NCI-H2196 (cell line): Measurements from ENCODE around the gene ATP5MC3.
"Not testable (repeated sequence)": the region's sequence is repeated elsewhere in the genome, so short reads cannot be mapped to it uniquely, and the experiment has no call there.

Experiments
- DNase-seq: peaks from one replicate; lab custom pipeline; 2025; ENCODE audit not compliant: unreplicated experiment; lab: John Stamatoyannopoulos, UW

Gene ATP5MC3

DNA sequence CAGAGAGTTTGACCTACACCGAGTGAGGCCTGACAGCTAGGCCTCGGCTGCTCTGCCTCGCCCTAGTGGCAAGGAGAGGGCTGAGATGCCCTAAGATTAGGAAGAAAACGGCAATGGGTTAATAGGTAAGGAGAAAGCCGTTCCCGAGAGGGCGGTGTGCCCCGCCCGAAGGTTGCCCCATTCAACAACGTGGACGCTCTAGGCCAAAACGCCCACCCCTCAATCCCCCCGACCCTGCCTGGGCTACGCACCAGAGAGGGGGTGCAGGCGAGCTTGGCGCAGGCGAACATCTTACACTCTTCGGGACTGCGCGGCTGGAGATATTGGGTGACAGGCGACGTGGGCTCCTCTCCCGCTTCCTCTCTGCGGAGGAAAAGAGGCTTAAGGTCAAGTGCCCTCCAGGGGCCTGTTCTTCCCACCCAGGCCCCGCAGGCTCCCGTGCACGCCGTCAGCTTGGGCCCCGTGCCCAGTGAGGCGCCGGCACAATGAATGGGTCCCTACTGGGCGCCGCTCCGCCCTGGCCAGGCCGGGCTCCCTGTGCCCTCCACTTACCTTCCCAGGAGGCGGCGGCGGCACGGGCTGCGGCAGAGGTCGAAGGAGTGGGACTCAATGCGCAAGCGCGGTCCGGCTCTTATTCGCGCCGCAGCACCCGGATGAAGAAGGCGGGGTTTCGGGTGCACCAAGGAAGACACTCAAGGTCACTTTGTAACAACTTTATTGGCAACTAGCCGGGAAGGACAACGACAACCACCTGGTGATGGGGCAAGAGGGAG lies at the start of gene ATP5MC3:
TSS of gene ATP5MC3 (minus strand) at position 607 of the 773 bp plus-strand sequence. CDS start at position 290, 317 bp downstream.
- DNase-seq: peak; percentile 95

DNA sequence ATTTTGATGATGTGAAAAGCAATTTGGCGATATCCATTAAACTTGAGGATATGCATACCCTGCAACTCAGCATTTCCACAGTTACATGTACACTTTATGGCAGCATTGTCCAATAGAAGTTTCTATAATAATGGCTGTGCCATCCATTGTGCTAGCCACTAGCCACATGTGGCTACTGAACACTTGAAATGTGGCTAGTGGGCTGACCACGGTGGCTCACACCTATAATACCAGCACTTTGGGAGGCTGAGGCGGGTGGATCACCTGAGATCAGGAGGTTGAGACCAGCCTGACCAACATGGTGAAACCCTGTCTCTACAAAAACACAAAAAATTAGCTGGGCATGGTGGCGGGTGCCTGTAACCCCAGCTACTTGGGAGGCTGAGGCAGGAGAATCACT lies 47.1 kb upstream of the ATP5MC3 start:
- DNase-seq: not testable (repeated sequence)

DNA sequence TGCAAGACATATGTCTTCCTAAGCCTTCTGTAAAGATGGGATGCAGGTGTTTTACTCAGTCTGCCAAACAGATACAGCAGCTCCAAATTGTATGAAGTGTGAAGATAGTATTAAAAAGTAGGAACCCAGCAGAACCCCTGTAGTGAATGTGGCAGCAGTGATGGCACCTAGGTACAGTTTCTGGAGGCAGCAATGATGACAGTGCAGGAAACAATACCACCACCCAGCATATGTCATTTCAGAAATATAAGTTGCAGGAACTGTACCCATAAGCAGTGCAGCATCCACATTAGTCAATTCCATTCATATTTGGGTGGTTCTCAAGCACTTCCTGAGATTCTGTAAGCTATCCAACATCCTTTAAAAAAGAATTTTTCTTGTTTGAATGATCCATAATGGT lies 46.7 kb upstream of the ATP5MC3 start:
- no peak for DNase-seq

- DNase-seq: no peak
Observed at GRCh38 chr2:175227393-175227792, 45.9 kb upstream of the ATP5MC3 start.

DNA sequence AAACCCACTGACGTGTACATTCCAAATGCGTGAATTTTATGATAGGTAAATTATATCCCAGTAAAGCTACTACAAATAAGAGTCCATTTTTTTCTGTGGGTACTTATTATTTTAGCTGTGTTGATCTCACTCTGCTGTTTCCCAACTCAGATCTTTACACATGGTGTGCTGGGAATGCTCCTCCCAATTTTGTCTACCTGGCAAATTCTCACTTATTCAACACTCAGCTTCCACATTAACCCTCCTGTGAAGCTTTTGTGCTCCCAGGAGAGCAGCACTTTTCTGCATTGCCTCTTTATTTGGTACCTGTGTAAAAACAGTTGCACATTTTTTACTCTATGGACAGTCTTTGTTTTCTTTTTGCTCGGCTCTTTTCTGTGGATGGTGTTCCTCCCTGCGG lies 38.6 kb upstream of the ATP5MC3 start:
- no peak for DNase-seq

DNA sequence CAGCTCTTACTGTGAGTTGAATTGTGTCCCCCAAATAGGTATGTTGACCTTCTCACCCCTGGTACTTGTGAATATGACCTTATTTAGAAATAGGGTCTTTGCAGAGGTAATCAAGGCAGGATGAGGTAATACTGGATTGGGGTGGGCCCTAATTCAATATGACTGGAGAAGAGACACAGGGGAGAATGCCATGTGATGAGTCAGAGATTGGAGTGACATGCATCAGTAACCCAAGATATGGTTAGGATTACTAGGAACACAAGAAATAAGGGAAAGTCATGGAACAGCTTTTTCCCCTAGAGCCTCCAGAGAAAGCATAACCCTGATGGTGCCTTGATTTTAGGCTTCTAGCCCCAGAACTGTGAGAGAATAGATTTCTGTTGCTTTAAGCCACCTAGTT lies 37.0 kb upstream of the ATP5MC3 start:
- DNase-seq: no peak

- peak; percentile 57 for DNase-seq
Observed at GRCh38 chr2:175207741-175208438, 26.4 kb upstream of the ATP5MC3 start.

GRCh38 chr2:175206866-175207265 lies 25.4 kb upstream of the ATP5MC3 start:
- DNase-seq: no peak

GRCh38 chr2:175205523-175205922 lies 24.0 kb upstream of the ATP5MC3 start:
- DNase-seq: no peak

- peak; percentile 57 for DNase-seq
Observed at GRCh38 chr2:175203621-175204496, 22.3 kb upstream of the ATP5MC3 start.

DNA sequence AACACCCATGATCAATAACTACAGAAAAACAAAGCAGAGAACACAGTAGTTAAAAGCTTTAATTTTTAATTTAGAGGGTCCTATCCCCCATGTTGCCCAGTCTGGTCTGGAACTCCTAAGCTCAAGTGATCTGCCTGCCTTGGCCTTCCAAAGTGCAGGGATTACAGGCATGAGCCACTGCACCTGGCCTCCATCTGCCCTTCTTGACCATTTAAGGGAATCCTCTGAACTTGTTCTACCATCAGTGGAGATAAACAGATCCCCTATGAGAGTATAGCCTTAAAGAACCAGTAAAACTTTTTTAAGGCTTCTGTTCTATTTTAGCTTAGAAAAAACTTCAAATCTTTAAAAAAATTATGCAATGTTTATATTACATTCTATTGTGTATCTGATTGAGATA lies 13.5 kb upstream of the ATP5MC3 start:
- no peak for DNase-seq

- no peak for DNase-seq
Observed at GRCh38 chr2:175188761-175189160, 7.3 kb upstream of the ATP5MC3 start.

DNA sequence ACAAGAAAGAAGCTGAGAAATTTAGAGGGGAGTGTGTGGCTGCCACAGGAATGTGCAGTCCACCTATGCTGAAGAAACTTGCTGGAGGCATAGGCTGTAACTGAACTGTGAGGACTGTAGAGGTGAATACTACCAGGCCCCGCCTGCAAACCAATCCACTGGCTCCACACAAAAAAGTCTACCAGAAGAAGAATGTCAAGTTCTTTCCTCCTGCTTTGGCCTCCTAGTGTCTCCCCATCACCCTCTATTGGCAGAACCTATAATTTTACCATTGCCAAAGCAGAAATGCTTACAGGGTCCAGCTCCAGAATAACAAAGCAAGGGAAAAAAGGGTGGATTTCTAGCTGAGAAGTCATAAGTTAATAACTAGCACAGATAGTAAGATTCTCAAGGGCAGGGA lies 5.9 kb upstream of the ATP5MC3 start:
- DNase-seq: no peak

DNA sequence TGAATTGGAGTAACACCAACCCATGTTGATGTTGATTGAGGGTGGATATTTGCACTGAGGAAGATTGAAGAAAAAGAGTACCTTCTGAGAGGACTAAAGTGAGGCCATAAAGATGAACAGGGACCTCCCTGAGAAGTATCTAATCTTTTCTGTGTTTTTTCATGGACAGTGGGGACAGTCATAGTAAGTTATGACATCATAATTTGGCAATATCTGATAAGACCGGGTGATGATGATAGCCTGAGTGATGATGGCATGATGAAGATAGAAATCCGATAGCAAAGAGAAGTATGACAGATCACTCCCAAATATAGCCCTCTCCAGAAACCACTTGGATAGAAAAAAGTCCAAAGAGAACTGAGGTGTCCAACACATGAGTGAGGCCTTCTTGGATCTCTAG lies 2.2 kb upstream of the ATP5MC3 start:
- no peak for DNase-seq

GRCh38 chr2:175181877-175182308 lies 383 bp upstream of the ATP5MC3 start:
- no peak for DNase-seq

GRCh38 chr2:175180701-175181103 lies 808 bp downstream of the ATP5MC3 start:
- DNase-seq: peak; percentile 19

DNA sequence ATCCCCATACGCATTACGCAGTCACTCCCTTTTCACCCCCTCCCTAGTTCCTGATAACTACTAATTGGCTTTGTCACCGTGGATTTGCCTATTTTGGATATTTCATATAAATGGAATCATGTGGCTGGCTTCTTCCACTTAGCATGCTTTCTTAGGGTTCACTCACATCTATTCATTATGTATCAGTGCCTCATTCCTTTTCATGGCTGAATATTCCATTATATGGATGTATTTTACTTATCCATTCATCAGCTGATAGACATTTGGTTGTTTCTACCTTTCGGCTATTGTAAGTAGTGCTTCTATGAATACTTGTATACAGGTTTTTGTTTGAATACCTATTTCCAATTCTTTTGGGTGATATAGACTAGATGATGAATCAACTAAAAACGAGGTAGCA lies 4.9 kb downstream of the ATP5MC3 start:
- no peak for DNase-seq

DNA sequence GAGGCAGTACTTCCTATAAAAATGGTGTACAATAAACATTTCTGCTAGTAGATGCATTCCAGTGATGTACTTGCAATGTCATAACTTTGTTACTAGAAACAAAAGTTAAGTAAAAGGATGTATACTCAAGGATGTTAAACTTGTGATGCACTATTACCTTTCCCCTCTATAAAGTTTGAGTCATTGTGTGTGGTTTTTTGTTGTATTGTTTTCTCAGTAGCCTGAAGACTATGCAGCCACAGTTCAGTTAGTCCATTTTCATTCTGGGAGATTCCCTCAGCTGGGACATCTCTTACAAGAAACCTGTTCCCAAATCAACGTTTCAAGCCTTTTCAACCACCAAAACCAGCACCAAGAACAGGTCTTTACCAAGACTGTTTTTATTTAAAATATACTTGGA lies 5.6 kb downstream of the ATP5MC3 start:
- DNase-seq: no peak

DNA sequence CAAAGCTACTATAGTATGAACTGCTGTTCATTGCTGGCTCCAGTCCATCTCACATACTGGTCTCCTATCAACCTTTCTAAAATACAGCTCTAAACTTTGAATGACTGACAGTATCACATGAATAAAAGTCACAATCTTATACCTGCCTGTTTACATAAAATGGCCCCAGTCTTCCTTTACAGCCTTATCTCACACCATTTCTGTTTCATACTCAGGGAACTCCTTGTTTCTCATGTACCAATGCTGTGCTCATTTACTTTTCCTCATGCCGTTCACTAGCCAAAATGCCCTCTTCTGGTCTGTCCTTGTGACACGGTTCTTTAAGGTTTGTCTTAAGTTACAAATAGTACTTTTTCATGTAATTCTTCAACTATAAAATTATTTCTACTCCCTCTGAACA lies 6.2 kb downstream of the ATP5MC3 start:
- DNase-seq: no peak

- DNase-seq: no peak
Observed at GRCh38 chr2:175170659-175171304, 10.7 kb downstream of the ATP5MC3 start.

DNA sequence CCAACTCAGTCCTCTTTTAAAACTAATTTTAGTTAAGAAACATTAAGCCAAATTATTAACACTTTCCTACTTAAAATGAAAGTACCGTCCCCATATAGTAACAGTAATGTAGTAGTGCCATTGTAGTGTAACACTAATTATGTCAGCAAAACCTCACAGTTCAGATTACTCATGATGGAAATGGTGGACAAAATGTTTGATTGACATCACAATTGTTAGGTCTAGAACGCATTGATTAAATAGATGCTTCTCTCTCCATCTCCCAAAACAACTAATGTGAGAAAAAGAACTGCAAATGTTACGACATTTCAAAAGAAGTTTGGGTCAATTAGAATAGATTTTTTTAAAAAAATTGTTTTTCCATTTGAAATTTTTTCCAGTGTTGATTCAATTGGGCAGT lies 12.3 kb downstream of the ATP5MC3 start:
- DNase-seq: no peak
